ENCODE measurements around the gene PPP1R27. TPM values are rescaled to one million over a fixed set of nuclear protein-coding genes. Genes with fewer than 3 reads are reported as not detected.
A peak's percentile ranks its signal among the peaks of the same experiment; 100 is the strongest.

The PPP1R27 gene
- total and polyA plus RNA-seq, 9 of the 15 experiments (the other 6 are each of a cell fraction or from before 2014, with no cell fraction given) = 0.29 to 6.9 (median 1.5) TPM; not detected in 2

GRCh38 chr17:81870131-81870980 lies 35.5 kb upstream of the PPP1R27 start (continued):
- TF ChIP-seq RAD51 (IDR thresholded peaks at IDR 0.05; ENCODE audit: borderline replicate concordance, low read depth) (no peak), FIP1L1 (IDR thresholded peaks at IDR 0.05; ENCODE audit: low read depth, low read length, poor library complexity, severe bottlenecking) (peak; percentile 86), PREB (CRISPR knock-in tag; IDR thresholded peaks at IDR 0.05) (peak; percentile 70; the same call in 1 of the 2 replicates), KLF16 (IDR thresholded peaks at IDR 0.05) (no peak), TGIF2 (CRISPR knock-in tag; IDR thresholded peaks at IDR 0.05) (0 out of 2 replicates have a peak, but pooled peaks have one; percentile 40), POLR2A (conservative IDR thresholded peaks at IDR 0.05) (peak; percentile 53), TEAD4 (IDR thresholded peaks at IDR 0.05; ENCODE audit: low read length) (no peak), TEAD4 (CRISPR knock-in tag; IDR thresholded peaks at IDR 0.05; ENCODE audit: borderline replicate concordance) (no peak), ELF2 (CRISPR knock-in tag; IDR thresholded peaks at IDR 0.05) (0 out of 2 replicates have a peak, but pooled peaks have one; percentile 34), CCNT2 (IDR thresholded peaks at IDR 0.05; ENCODE audit: borderline replicate concordance, extremely low read depth, insufficient read length, low read depth, low read length) (peak; percentile 56)
